H9 (cell line): ENCODE measurements around the gene KRT12. TPM values are rescaled to one million over a fixed set of nuclear protein-coding genes. Genes with fewer than 3 reads are reported as not detected.

Source experiments
- DNase-seq: peaks from one replicate; pipeline ENCODE4 v3.0.0-alpha.2; 2017
- H2AFZ ChIP-seq: one replicate; pipeline ENCODE4 v1.6.1; 2013; ENCODE audit warnings: mild to moderate bottlenecking, low read length, control low read depth, moderate library complexity
- H2AK5ac ChIP-seq: 2 replicates; pipeline ENCODE4 v1.6.1; 2013; ENCODE audit warnings: low read length, control low read depth, mixed read lengths; ENCODE audit not compliant: insufficient read length
- H2BK120ac ChIP-seq: one replicate; pipeline ENCODE4 v1.6.1; 2013; ENCODE audit warnings: low read depth, mild to moderate bottlenecking, low read length, control low read depth, inconsistent platforms; ENCODE audit not compliant: poor library complexity, severe bottlenecking
- H2BK12ac ChIP-seq: 2 replicates; pipeline ENCODE4 v1.6.1; 2013; ENCODE audit warnings: low read length, control low read depth, mixed read lengths, low read depth; ENCODE audit not compliant: insufficient read length
- H2BK15ac ChIP-seq: 2 replicates; pipeline ENCODE4 v1.6.1; 2013; ENCODE audit warnings: low read depth, low read length, control low read depth
- H2BK20ac ChIP-seq: one replicate; pipeline ENCODE4 v1.6.1; 2013; ENCODE audit warnings: low read depth, mild to moderate bottlenecking, low read length, control low read depth, inconsistent platforms; ENCODE audit not compliant: poor library complexity, severe bottlenecking
- H2BK5ac ChIP-seq: 2 replicates; pipeline ENCODE4 v1.6.1; 2013; ENCODE audit warnings: low read length, control low read depth, mixed read lengths; ENCODE audit not compliant: insufficient read length
- H3K14ac ChIP-seq: 2 replicates; pipeline ENCODE4 v1.6.1; 2013; ENCODE audit warnings: low read length, control low read depth; ENCODE audit not compliant: insufficient read depth
- H3K18ac ChIP-seq: 2 replicates; pipeline ENCODE4 v1.6.1; 2013; ENCODE audit warnings: low read depth, mild to moderate bottlenecking, mixed read lengths, low read length, control low read depth; ENCODE audit not compliant: insufficient read length
- H3K23ac ChIP-seq: 2 replicates; pipeline ENCODE4 v1.6.1; 2013; ENCODE audit warnings: low read length, control low read depth, mixed read lengths, low read depth; ENCODE audit not compliant: insufficient read length
- H3K23me2 ChIP-seq: 2 replicates; pipeline ENCODE4 v1.6.1; 2013; ENCODE audit warnings: low read depth, mild to moderate bottlenecking, mixed read lengths, low read length, control low read depth; ENCODE audit not compliant: insufficient read length, poor library complexity, severe bottlenecking
- H3K27ac ChIP-seq: 2 replicates; pipeline ENCODE4 v1.5.1; 2013; ENCODE audit warnings: low read length, control low read depth, mixed read lengths, low read depth; ENCODE audit not compliant: insufficient read length
- H3K27me3 ChIP-seq: 2 replicates; pipeline ENCODE4 v1.6.1; 2013; ENCODE audit warnings: low read length, control low read depth, inconsistent platforms; ENCODE audit not compliant: insufficient read depth
- H3K4ac ChIP-seq: 2 replicates; pipeline ENCODE4 v1.6.1; 2013; ENCODE audit warnings: low read depth, mild to moderate bottlenecking, control low read depth, inconsistent platforms, low read length, moderate library complexity
- H3K4me1 ChIP-seq: 2 replicates; pipeline ENCODE4 v1.6.1; 2013; ENCODE audit warnings: low read length, control low read depth, inconsistent platforms; ENCODE audit not compliant: insufficient read depth
- H3K4me2 ChIP-seq: 2 replicates; pipeline ENCODE4 v1.6.1; 2013; ENCODE audit warnings: low read length, control low read depth, mixed read lengths; ENCODE audit not compliant: insufficient read length, insufficient read depth
- H3K56ac ChIP-seq: 2 replicates; pipeline ENCODE4 v1.6.1; 2013; ENCODE audit warnings: low read depth, mild to moderate bottlenecking, mixed read lengths, low read length, control low read depth; ENCODE audit not compliant: insufficient read length
- H3K79me1 ChIP-seq: 2 replicates; pipeline ENCODE4 v1.6.1; 2013; ENCODE audit warnings: low read depth, mild to moderate bottlenecking, moderate library complexity, low read length, control low read depth, inconsistent platforms; ENCODE audit not compliant: insufficient read depth, poor library complexity, severe bottlenecking
- H3K79me2 ChIP-seq: 2 replicates; pipeline ENCODE4 v1.6.1; 2013; ENCODE audit warnings: low read length, control low read depth, inconsistent platforms; ENCODE audit not compliant: insufficient read depth
- H3K9ac ChIP-seq: 2 replicates; pipeline ENCODE4 v1.6.1; 2013; ENCODE audit warnings: low read length, control low read depth, mixed read lengths; ENCODE audit not compliant: insufficient read length; ENCODE audit errors: extremely low read depth
- H3K9me3 ChIP-seq: one replicate; pipeline ENCODE4 v1.6.1; 2013; ENCODE audit warnings: low read depth, low read length, inconsistent platforms; ENCODE audit not compliant: control insufficient read depth
- H3T11ph ChIP-seq: one replicate; pipeline ENCODE4 v1.6.1; 2013; ENCODE audit warnings: mild to moderate bottlenecking, low read length, control low read depth, inconsistent platforms
- H4K20me1 ChIP-seq: one replicate; pipeline ENCODE4 v1.6.1; 2013; ENCODE audit not compliant: control insufficient read depth, insufficient read length, insufficient read depth
- H4K5ac ChIP-seq: 2 replicates; pipeline ENCODE4 v1.6.1; 2013; ENCODE audit warnings: low read depth, mild to moderate bottlenecking, mixed read lengths, low read length, control low read depth; ENCODE audit not compliant: insufficient read length
- H4K8ac ChIP-seq: replicated peaks from 2 replicates; pipeline ENCODE4 v1.6.1; 2013; ENCODE audit warnings: low read length, control low read depth, mixed read lengths, low read depth; ENCODE audit not compliant: insufficient read length
- H4K91ac ChIP-seq: 2 replicates; pipeline ENCODE4 v1.6.1; 2013; ENCODE audit warnings: low read depth, mild to moderate bottlenecking, moderate library complexity, mixed read lengths, low read length, control low read depth; ENCODE audit not compliant: insufficient read length
- H3K27ac Mint-ChIP-seq, 3 experiments: 2 replicates in 2 of 3; 3 replicates in 1 of 3; pipeline ENCODE4 v1.8.0; 2020 to 2021; ENCODE audit warnings: mixed read lengths in 3 of 3, mild to moderate bottlenecking in 1 of 3, moderate library complexity in 1 of 3
- H3K27me3 Mint-ChIP-seq: 2 replicates; pipeline ENCODE4 v1.8.0; 2021; ENCODE audit warnings: low read depth, mild to moderate bottlenecking, moderate library complexity, mixed read lengths
- H3K36me3 Mint-ChIP-seq, 3 experiments: 2 replicates in 2 of 3; 3 replicates in 1 of 3; pipeline ENCODE4 v1.8.0; 2020 to 2021; ENCODE audit warnings: low read depth in 3 of 3, mixed read lengths in 3 of 3; ENCODE audit not compliant: insufficient read depth in 1 of 3
- H3K4me1 Mint-ChIP-seq, 2 experiments: 2 replicates each; pipeline ENCODE4 v1.8.0; 2020; ENCODE audit warnings: mixed read lengths in 2 of 2
- H3K4me3 Mint-ChIP-seq, 2 experiments: 2 replicates in 1 of 2; 3 replicates in 1 of 2; pipeline ENCODE4 v1.8.0; 2020 to 2021; ENCODE audit warnings: mild to moderate bottlenecking in 2 of 2, mixed read lengths in 2 of 2, moderate library complexity in 1 of 2
- H3K9me3 Mint-ChIP-seq, 2 experiments: 2 replicates in 1 of 2; 3 replicates in 1 of 2; pipeline ENCODE4 v1.8.0; 2020; ENCODE audit warnings: mild to moderate bottlenecking in 2 of 2, mixed read lengths in 2 of 2, moderate library complexity in 1 of 2
- WGBS: extraction: QIAGEN DNeasy Blood & Tissue Kit; methylation state at CpG from one replicate; pipeline ENCODE4 v1.1.7; 2013; ENCODE audit warnings: missing lambda C conversion rate, low lambda C conversion rate, mixed read lengths; ENCODE audit not compliant: insufficient read length; ENCODE audit errors: extremely low coverage; 5-methylcytosine and 5-hydroxymethylcytosine counted together
- total RNA-seq: library from RNA; stranded (reverse); gene quantifications from 2 replicates; pipeline ENCODE4 v1.2.1, GENCODE V29; 2021
- TF ChIP-seq, protein P1 (sequence below): fragments of 200-600 bp; sonication (generic); conservative IDR thresholded peaks from 3 replicates; pipeline ENCODE4 v1.8.0; 2021; ENCODE audit warnings: antibody characterized with exemption, mild to moderate bottlenecking

Gene KRT12
- total RNA-seq, 1 experiment from 2014 or later: not detected

- Mint-ChIP-seq H3K27ac (no peak overlapping the region), H3K4me3 (no peak overlapping the region), H3K27me3 (no peaks in the 10 kb centered on the region; the same call in 1 of the 2 replicates), H3K36me3 (no peaks in the 10 kb centered on the region; a peak in 1 of 7 replicates), H3K4me1 (peaks cover 25 to 29% of the 10 kb centered on the region in 2 experiments), H3K9me3 (no peaks in the 10 kb centered on the region; a peak in 1 of 5 replicates)
- H3K14ac ChIP-seq: no peak overlapping the region
- H3K79me2 ChIP-seq: no peaks in the 10 kb centered on the region
- WGBS: no CpG with 5 or more reads among the region's 6 CpGs
- H2BK20ac ChIP-seq: no peak overlapping the region
- H4K8ac ChIP-seq: no peak overlapping the region
- no peaks in the 10 kb centered on the region for H3K23me2 ChIP-seq
- no peak overlapping the region for H3K56ac ChIP-seq
- no peaks in the 10 kb centered on the region; the same call in none of the 2 replicates for H3K4me1 ChIP-seq
- no peak for DNase-seq
- H3K9me3 ChIP-seq: no peaks in the 10 kb centered on the region
- H3K79me1 ChIP-seq: no peaks in the 10 kb centered on the region
- no peak overlapping the region for H2BK15ac ChIP-seq
- H3K27me3 ChIP-seq: no peaks in the 10 kb centered on the region
- no peak overlapping the region for H2BK120ac ChIP-seq
- no peak overlapping the region for H2BK5ac ChIP-seq
- H3K23ac ChIP-seq: no peak overlapping the region
- H3K18ac ChIP-seq: no peak overlapping the region
- H4K91ac ChIP-seq: no peak overlapping the region
- H3K27ac ChIP-seq: no peak overlapping the region
- H2AFZ ChIP-seq: no peak overlapping the region
- no peak overlapping the region for H2BK12ac ChIP-seq
- no peak overlapping the region for H3T11ph ChIP-seq
- no peaks in the 10 kb centered on the region for H4K20me1 ChIP-seq
- no peak overlapping the region for H3K4me2 ChIP-seq
- TF ChIP-seq, protein P1, sequence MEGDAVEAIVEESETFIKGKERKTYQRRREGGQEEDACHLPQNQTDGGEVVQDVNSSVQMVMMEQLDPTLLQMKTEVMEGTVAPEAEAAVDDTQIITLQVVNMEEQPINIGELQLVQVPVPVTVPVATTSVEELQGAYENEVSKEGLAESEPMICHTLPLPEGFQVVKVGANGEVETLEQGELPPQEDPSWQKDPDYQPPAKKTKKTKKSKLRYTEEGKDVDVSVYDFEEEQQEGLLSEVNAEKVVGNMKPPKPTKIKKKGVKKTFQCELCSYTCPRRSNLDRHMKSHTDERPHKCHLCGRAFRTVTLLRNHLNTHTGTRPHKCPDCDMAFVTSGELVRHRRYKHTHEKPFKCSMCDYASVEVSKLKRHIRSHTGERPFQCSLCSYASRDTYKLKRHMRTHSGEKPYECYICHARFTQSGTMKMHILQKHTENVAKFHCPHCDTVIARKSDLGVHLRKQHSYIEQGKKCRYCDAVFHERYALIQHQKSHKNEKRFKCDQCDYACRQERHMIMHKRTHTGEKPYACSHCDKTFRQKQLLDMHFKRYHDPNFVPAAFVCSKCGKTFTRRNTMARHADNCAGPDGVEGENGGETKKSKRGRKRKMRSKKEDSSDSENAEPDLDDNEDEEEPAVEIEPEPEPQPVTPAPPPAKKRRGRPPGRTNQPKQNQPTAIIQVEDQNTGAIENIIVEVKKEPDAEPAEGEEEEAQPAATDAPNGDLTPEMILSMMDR: no peak
- H4K5ac ChIP-seq: no peak overlapping the region
- H3K4ac ChIP-seq: no peak overlapping the region
- H3K9ac ChIP-seq: no peak overlapping the region
- H2AK5ac ChIP-seq: no peak overlapping the region
Measured at GRCh38 chr17:40854175-40854814, 12.7 kb downstream of the KRT12 start.
